Measurements from ENCODE around the gene GATB. TPM values are rescaled to one million over a fixed set of nuclear protein-coding genes. Genes with fewer than 3 reads are reported as not detected.
A peak's percentile ranks its signal among the peaks of the same experiment; 100 is the strongest.

GATB gene
- polyA plus RNA-seq, 3 donors: 5.5 to 12.2 (median 9.0) TPM

GRCh38 chr4:151725087-151725486, 35.7 kb downstream of the GATB start:
- Histone ChIP-seq H3K9ac (ENCODE audit: insufficient read depth, low read length, poor library complexity, severe bottlenecking) (no peak overlapping the region), H2AFZ (ENCODE audit: insufficient read depth, low read depth, low read length, poor library complexity, severe bottlenecking) (no peak overlapping the region), H3K4me2 (replicated peaks; ENCODE audit: extremely low read depth, low read length, poor library complexity, severe bottlenecking) (no peak overlapping the region), H3K27me3 (ENCODE audit: control insufficient read depth in 2 of 2, insufficient read depth in 2 of 2, low read length in 2 of 2) (no peaks in the 10 kb centered on the region), H4K20me1 (ENCODE audit: insufficient read depth, low read length) (no peaks in the 10 kb centered on the region), H3K79me2 (ENCODE audit: insufficient read depth, low read length) (no peaks in the 10 kb centered on the region), H3K9me3 (replicated peaks in 1 of 2; ENCODE audit: control insufficient read depth in 1 of 2, insufficient read depth in 1 of 2, low read length in 2 of 2) (no peaks in the 10 kb centered on the region), H3K27ac (ENCODE audit: low read depth in 1 of 2, low read length in 2 of 2) (no peak overlapping the region), H3K36me3 (replicated peaks in 1 of 2; ENCODE audit: control insufficient read depth in 1 of 2, insufficient read depth in 2 of 2, low read length in 2 of 2) (peaks cover 0 to 12% of the 10 kb centered on the region in 2 donors), H3K4me1 (ENCODE audit: control insufficient read depth in 1 of 2, insufficient read depth in 2 of 2, low read length in 2 of 2) (no peaks in the 10 kb centered on the region), H3K4me3 (replicated peaks in 1 of 3; ENCODE audit: low read depth in 2 of 3, low read length in 3 of 3) (no peak overlapping the region)
- peaks cover 4% of the 10 kb centered on the region for H3K4me1 Mint-ChIP-seq
- H3K4me3 Mint-ChIP-seq: no peak overlapping the region
- intact Hi-C loops (cut with micrococcal nuclease): no loop called here
- no peaks in the 10 kb centered on the region for H3K9me3 Mint-ChIP-seq
- no peak for DNase-seq
- no peaks in the 10 kb centered on the region for H3K27me3 Mint-ChIP-seq (ENCODE audit: low read depth in 3 of 3)
- H3K27ac Mint-ChIP-seq: no peak overlapping the region
- H3K36me3 Mint-ChIP-seq: peaks cover 13 to 15% of the 10 kb centered on the region in 2 donors
- no peak for TF ChIP-seq CTCF (IDR thresholded peaks at IDR 0.05)
- WGBS (ENCODE audit: insufficient coverage): 92% methylated on average over 2 of the region's 2 CpGs

- H3K4me3 ChIP-seq (replicated peaks in 1 of 3; ENCODE audit: low read depth in 2 of 3, low read length in 3 of 3): no peak overlapping the region
- no peak overlapping the region for H2AFZ ChIP-seq (ENCODE audit: insufficient read depth, low read depth, low read length, poor library complexity, severe bottlenecking)
- Mint-ChIP-seq H3K27me3 (ENCODE audit: low read depth in 3 of 3) (no peaks in the 10 kb centered on the region), H3K9me3 (no peaks in the 10 kb centered on the region), H3K27ac (peak overlapping the region in 1 of 7 donors; percentile 77), H3K4me3 (no peak overlapping the region), H3K4me1 (peaks cover 4% of the 10 kb centered on the region), H3K36me3 (peaks cover 25 to 28% of the 10 kb centered on the region in 2 donors)
- H4K20me1 ChIP-seq (ENCODE audit: insufficient read depth, low read length): no peaks in the 10 kb centered on the region
- no peak for TF ChIP-seq CTCF (IDR thresholded peaks at IDR 0.05)
- H3K27ac ChIP-seq (ENCODE audit: low read depth in 1 of 2, low read length in 2 of 2): no peak overlapping the region
- no peak overlapping the region for H3K9ac ChIP-seq (ENCODE audit: insufficient read depth, low read length, poor library complexity, severe bottlenecking)
- H3K79me2 ChIP-seq (ENCODE audit: insufficient read depth, low read length): no peaks in the 10 kb centered on the region
- peaks cover 0 to 42% of the 10 kb centered on the region in 2 donors for H3K36me3 ChIP-seq (replicated peaks in 1 of 2; ENCODE audit: control insufficient read depth in 1 of 2, insufficient read depth in 2 of 2, low read length in 2 of 2)
- DNase-seq: no peak
- no peaks in the 10 kb centered on the region for H3K9me3 ChIP-seq (replicated peaks in 1 of 2; ENCODE audit: control insufficient read depth in 1 of 2, insufficient read depth in 1 of 2, low read length in 2 of 2)
- 100% methylated on average over 2 of the region's 2 CpGs for WGBS (ENCODE audit: insufficient coverage)
- H3K4me1 ChIP-seq (ENCODE audit: control insufficient read depth in 1 of 2, insufficient read depth in 2 of 2, low read length in 2 of 2): no peaks in the 10 kb centered on the region
- intact Hi-C loops (cut with micrococcal nuclease): no loop called here
- H3K4me2 ChIP-seq (replicated peaks; ENCODE audit: extremely low read depth, low read length, poor library complexity, severe bottlenecking): no peak overlapping the region
- no peaks in the 10 kb centered on the region for H3K27me3 ChIP-seq (ENCODE audit: control insufficient read depth in 2 of 2, insufficient read depth in 2 of 2, low read length in 2 of 2)
Observed at GRCh38 chr4:151721916-151722315, 38.9 kb downstream of the GATB start.

Data from CD14-positive monocyte (primary cell).